H1 (cell line): ENCODE results near the gene SYMPK. TPM values are rescaled to one million over a fixed set of nuclear protein-coding genes. Genes with fewer than 3 reads are reported as not detected.

ENCODE experiments used
- HDAC2 ChIP-seq, 2 experiments: fragments of 300-600 bp in 1 of 2; sonication (generic) in 1 of 2; IDR thresholded peaks; 2 replicates each; pipeline ENCODE4 v1.6.1; 2011 to 2012; ENCODE audit warnings: low read depth in 2 of 2, low read length in 2 of 2, mild to moderate bottlenecking in 2 of 2, moderate library complexity in 2 of 2, borderline replicate concordance in 1 of 2, inconsistent platforms in 1 of 2
- polyA plus RNA-seq, 7 experiments: library from polyadenylated mRNA; depleted of rRNA in 3 of 7; stranded (reverse) in 5 of 7; unstranded in 2 of 7; fragments of >200 nt in 5 of 7; fragments of 200-250 nt in 2 of 7; gene quantifications; 1 replicate in 5 of 7; 2 replicates in 1 of 7; 4 replicates in 1 of 7; pipeline versions ENCODE4 v1.2.1 to v1.2.3, GENCODE V29; 2011 to 2013; ENCODE audit warnings: missing spikeins in 2 of 7, mixed read lengths in 2 of 7
- total RNA-seq: library from RNA; stranded (reverse); fragmentation: NEBNext Ultra II Directional; extraction: Animal tissue kit (Norgen Biotek cat#: 25700); gene quantifications from 2 replicates; pipeline ENCODE4 v1.2.1, GENCODE V29; 2021

Gene SYMPK
- total and polyA plus RNA-seq, 2 of the 8 experiments (the other 6 are each of a cell fraction or from before 2014, with no cell fraction given) = 93.6 to 99.5 TPM

DNA sequence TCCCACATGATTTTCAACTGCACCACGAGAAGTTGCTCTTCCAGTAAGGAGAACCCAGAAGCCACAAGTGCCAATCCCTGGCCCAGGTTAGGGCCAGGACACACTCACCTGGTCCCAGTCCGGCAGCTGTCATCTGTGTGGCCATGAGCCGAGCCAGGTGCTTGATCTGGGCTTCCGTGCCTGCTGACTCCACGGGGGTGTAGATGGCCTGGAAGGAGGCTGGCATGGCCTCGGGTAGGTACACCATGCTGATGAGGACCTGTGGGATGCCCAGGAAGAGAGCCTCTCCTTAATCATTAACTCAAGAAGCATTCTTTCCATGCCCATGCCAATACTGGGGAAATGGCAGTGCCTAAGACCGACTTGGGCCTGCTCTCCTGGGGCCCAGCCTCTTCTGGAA, 28.0 kb downstream of the SYMPK start (continued):
- no peak for TF ChIP-seq HDAC2 (IDR thresholded peaks at IDR 0.05; ENCODE audit: borderline replicate concordance in 1 of 2, low read depth in 2 of 2, low read length in 2 of 2)
